GM21528 (cell line): ENCODE measurements around the gene PRPF4.
"Not testable (repeated sequence)": the region's sequence is repeated elsewhere in the genome, so short reads cannot be mapped to it uniquely, and the experiment has no call there.

Experiments
- ATAC-seq: cut with Tn5 transposase; IDR thresholded peaks from one replicate; pipeline ENCODE4 v1.9.1; 2021; ENCODE audit warnings: mild to moderate bottlenecking, moderate library complexity; ENCODE audit not compliant: unreplicated experiment, low FRiP score

PRPF4 gene

GRCh38 chr9:113266174-113266573 lies 9.3 kb upstream of the PRPF4 start:
- ATAC-seq = no peak

- no peak for ATAC-seq
These were observed 7.4 kb upstream of the PRPF4 start for GRCh38 chr9:113267911-113268566.

GRCh38 chr9:113269355-113269754 lies 6.1 kb upstream of the PRPF4 start:
- ATAC-seq = no peak

- no peak for ATAC-seq
These were observed 5.6 kb upstream of the PRPF4 start for GRCh38 chr9:113269871-113270270.

- peak; percentile 12 for ATAC-seq
These were observed 843 bp upstream of the PRPF4 start for GRCh38 chr9:113274474-113275156.

GRCh38 chr9:113278840-113279239 lies 3.4 kb downstream of the PRPF4 start:
- ATAC-seq = no peak

- no peak for ATAC-seq
These were observed 5.9 kb downstream of the PRPF4 start for GRCh38 chr9:113281356-113281755.

- no peak for ATAC-seq
These were observed 13.6 kb downstream of the PRPF4 start for GRCh38 chr9:113289091-113289490.

GRCh38 chr9:113290052-113290607 lies 14.7 kb downstream of the PRPF4 start:
- no peak for ATAC-seq

GRCh38 chr9:113293285-113293878 lies 17.9 kb downstream of the PRPF4 start:
- no peak for ATAC-seq

GRCh38 chr9:113296247-113296646 lies 20.8 kb downstream of the PRPF4 start:
- not testable (repeated sequence) for ATAC-seq

GRCh38 chr9:113296796-113297558 lies 21.5 kb downstream of the PRPF4 start:
- ATAC-seq = no peak

- ATAC-seq = no peak
These were observed 22.9 kb downstream of the PRPF4 start for GRCh38 chr9:113298311-113298710.

GRCh38 chr9:113298924-113299770 lies 23.7 kb downstream of the PRPF4 start:
- no peak for ATAC-seq

- ATAC-seq = no peak
These were observed 24.4 kb downstream of the PRPF4 start for GRCh38 chr9:113299800-113300292.

- no peak for ATAC-seq
These were observed 26.1 kb downstream of the PRPF4 start for GRCh38 chr9:113301548-113301947.

- no peak for ATAC-seq
These were observed 27.4 kb downstream of the PRPF4 start, which contains the start of gene RNF183 for GRCh38 chr9:113302792-113303418. Gene RNF183 (minus strand): TSS chr9:113303376. CDS start chr9:113298184, 5,192 bp downstream.

- ATAC-seq = no peak
These were observed 31.1 kb downstream of the PRPF4 start for GRCh38 chr9:113306566-113306965.

- ATAC-seq = no peak
These were observed 32.0 kb downstream of the PRPF4 start for GRCh38 chr9:113307396-113307975.
